GM21381 (cell line): ENCODE measurements around the gene PGGT1B.

ENCODE experiments used
- ATAC-seq: cut with Tn5 transposase; IDR thresholded peaks from one replicate; pipeline ENCODE4 v1.9.1; 2021; ENCODE audit warnings: mild to moderate bottlenecking, moderate library complexity; ENCODE audit not compliant: unreplicated experiment

The PGGT1B gene

GRCh38 chr5:115184770-115185169 lies 77.9 kb downstream of the PGGT1B start:
- ATAC-seq: no peak

- no peak for ATAC-seq
Measured at GRCh38 chr5:115181757-115182156, 80.9 kb downstream of the PGGT1B start.

GRCh38 chr5:115180165-115180709 lies 82.4 kb downstream of the PGGT1B start:
- peak; percentile 60 for ATAC-seq

- peak; percentile 26 for ATAC-seq
Measured at GRCh38 chr5:115179394-115180164, 83.1 kb downstream of the PGGT1B start.

- ATAC-seq: no peak
Measured at GRCh38 chr5:115179030-115179393, 83.7 kb downstream of the PGGT1B start.

- ATAC-seq: no peak
Measured at GRCh38 chr5:115170929-115171510, 91.7 kb downstream of the PGGT1B start.

GRCh38 chr5:115170134-115170928 lies 92.3 kb downstream of the PGGT1B start:
- peak; percentile 47 for ATAC-seq

- ATAC-seq: peak; percentile 98
Measured at GRCh38 chr5:115169487-115170133, 93.1 kb downstream of the PGGT1B start, which contains the start of gene TRIM36. TSS of gene TRIM36 (minus strand) at chr5:115169908. CDS start at chr5:115169634, 274 bp downstream.

GRCh38 chr5:115168829-115169486 lies 93.7 kb downstream of the PGGT1B start:
- ATAC-seq: peak; percentile 7

GRCh38 chr5:115166744-115167393 lies 95.8 kb downstream of the PGGT1B start:
- no peak for ATAC-seq

GRCh38 chr5:115165790-115166189 lies 96.9 kb downstream of the PGGT1B start:
- no peak for ATAC-seq

- no peak for ATAC-seq
Measured at GRCh38 chr5:115160975-115161475, 101.7 kb downstream of the PGGT1B start.
